ENCODE measurements around the gene ANOS1.
"Not testable (repeated sequence)": the region's sequence is repeated elsewhere in the genome, so short reads cannot be mapped to it uniquely, and the experiment has no call there.

DNA sequence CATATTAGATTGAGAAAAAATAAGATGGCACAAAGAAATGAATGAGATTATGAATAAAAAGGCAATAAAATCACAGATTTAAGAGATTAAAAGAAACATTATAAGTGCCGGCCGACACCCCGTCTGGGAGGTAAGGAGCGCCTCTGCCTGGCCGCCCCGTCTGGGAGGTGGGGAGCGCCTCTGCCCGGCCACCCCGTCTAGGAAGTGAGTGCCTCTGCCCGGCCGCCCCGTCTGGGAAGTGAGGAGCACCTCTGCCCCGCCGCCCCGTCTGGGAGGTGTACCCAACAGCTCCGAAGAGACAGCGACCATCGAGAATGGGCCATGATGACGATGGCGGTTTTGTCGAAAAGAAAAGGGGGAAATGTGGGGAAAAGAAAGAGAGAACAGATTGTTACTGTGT is 229.8 kb downstream of the ANOS1 start:
- TF ChIP-seq, protein P1, sequence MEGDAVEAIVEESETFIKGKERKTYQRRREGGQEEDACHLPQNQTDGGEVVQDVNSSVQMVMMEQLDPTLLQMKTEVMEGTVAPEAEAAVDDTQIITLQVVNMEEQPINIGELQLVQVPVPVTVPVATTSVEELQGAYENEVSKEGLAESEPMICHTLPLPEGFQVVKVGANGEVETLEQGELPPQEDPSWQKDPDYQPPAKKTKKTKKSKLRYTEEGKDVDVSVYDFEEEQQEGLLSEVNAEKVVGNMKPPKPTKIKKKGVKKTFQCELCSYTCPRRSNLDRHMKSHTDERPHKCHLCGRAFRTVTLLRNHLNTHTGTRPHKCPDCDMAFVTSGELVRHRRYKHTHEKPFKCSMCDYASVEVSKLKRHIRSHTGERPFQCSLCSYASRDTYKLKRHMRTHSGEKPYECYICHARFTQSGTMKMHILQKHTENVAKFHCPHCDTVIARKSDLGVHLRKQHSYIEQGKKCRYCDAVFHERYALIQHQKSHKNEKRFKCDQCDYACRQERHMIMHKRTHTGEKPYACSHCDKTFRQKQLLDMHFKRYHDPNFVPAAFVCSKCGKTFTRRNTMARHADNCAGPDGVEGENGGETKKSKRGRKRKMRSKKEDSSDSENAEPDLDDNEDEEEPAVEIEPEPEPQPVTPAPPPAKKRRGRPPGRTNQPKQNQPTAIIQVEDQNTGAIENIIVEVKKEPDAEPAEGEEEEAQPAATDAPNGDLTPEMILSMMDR (conservative IDR thresholded peaks at IDR 0.05): not testable (repeated sequence)
- not testable (repeated sequence) for TF ChIP-seq EZH2 (IDR thresholded peaks at IDR 0.05; ENCODE audit: low read depth)

Data from PC-9 (cell line).